ENCODE results near the gene POLR2L. TPM values are rescaled to one million over a fixed set of nuclear protein-coding genes. Genes with fewer than 3 reads are reported as not detected.
A peak's percentile ranks its signal among the peaks of the same experiment; 100 is the strongest.

Gene POLR2L
- total RNA-seq, 1 experiment from 2014 or later: 117 TPM

GRCh38 chr11:799641-800316 lies 42.5 kb downstream of the POLR2L start:
- no peak for DNase-seq (ENCODE audit: low spot score)
- TF ChIP-seq, protein P1, sequence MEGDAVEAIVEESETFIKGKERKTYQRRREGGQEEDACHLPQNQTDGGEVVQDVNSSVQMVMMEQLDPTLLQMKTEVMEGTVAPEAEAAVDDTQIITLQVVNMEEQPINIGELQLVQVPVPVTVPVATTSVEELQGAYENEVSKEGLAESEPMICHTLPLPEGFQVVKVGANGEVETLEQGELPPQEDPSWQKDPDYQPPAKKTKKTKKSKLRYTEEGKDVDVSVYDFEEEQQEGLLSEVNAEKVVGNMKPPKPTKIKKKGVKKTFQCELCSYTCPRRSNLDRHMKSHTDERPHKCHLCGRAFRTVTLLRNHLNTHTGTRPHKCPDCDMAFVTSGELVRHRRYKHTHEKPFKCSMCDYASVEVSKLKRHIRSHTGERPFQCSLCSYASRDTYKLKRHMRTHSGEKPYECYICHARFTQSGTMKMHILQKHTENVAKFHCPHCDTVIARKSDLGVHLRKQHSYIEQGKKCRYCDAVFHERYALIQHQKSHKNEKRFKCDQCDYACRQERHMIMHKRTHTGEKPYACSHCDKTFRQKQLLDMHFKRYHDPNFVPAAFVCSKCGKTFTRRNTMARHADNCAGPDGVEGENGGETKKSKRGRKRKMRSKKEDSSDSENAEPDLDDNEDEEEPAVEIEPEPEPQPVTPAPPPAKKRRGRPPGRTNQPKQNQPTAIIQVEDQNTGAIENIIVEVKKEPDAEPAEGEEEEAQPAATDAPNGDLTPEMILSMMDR (conservative IDR thresholded peaks at IDR 0.05; ENCODE audit: low read depth, low read length): no peak
- no peak for TF ChIP-seq EZH2 (IDR thresholded peaks at IDR 0.05; ENCODE audit: borderline replicate concordance, low read depth, low read length, poor library complexity, severe bottlenecking)
- no peak overlapping the region for H3K4me3 ChIP-seq (ENCODE audit: low read depth, low read length, poor library complexity, severe bottlenecking)
- CTCF ChIA-PET: no interaction called here
- no peaks in the 10 kb centered on the region for H3K27me3 ChIP-seq (replicated peaks; ENCODE audit: insufficient read depth, low read depth, low read length, poor library complexity)
- intact Hi-C loops (cut with micrococcal nuclease; ENCODE audit: unreplicated experiment): no loop called here
- no TSS peak for BruUV-seq (replicated peaks)
- POLR2A ChIA-PET (ENCODE audit: low non-redundant PET): no interaction called here
- peaks cover 13% of the 10 kb centered on the region for H3K36me3 ChIP-seq (ENCODE audit: insufficient read depth, low read length, poor library complexity, severe bottlenecking)
- no peak overlapping the region for H3K27ac ChIP-seq (ENCODE audit: low read depth, low read length, poor library complexity, severe bottlenecking)
- no peaks in the 10 kb centered on the region for H3K9me3 ChIP-seq (ENCODE audit: low read depth, low read length, poor library complexity, severe bottlenecking)
- peaks cover 7% of the 10 kb centered on the region for H3K4me1 ChIP-seq (ENCODE audit: insufficient read depth, low read length, poor library complexity, severe bottlenecking)

- POLR2A ChIA-PET (ENCODE audit: low non-redundant PET): no interaction called here
- intact Hi-C loops (cut with micrococcal nuclease; ENCODE audit: unreplicated experiment): no loop called here
Measured at GRCh38 chr11:798093-798713, 44.1 kb downstream of the POLR2L start, which contains the start of gene SLC25A22. TSS of gene SLC25A22 (minus strand) at chr11:798281. CDS start at chr11:795006, 3,275 bp downstream.

GRCh38 chr11:797296-798092 lies 44.8 kb downstream of the POLR2L start:
- TF ChIP-seq EZH2 (IDR thresholded peaks at IDR 0.05; ENCODE audit: borderline replicate concordance, low read depth, low read length, poor library complexity, severe bottlenecking): no peak
- TF ChIP-seq, protein P1 (conservative IDR thresholded peaks at IDR 0.05; ENCODE audit: low read depth, low read length): no peak
- Histone ChIP-seq H3K27me3 (replicated peaks; ENCODE audit: insufficient read depth, low read depth, low read length, poor library complexity) (no peaks in the 10 kb centered on the region), H3K4me3 (ENCODE audit: low read depth, low read length, poor library complexity, severe bottlenecking) (peak overlapping the region; percentile 75), H3K9me3 (ENCODE audit: low read depth, low read length, poor library complexity, severe bottlenecking) (no peaks in the 10 kb centered on the region), H3K36me3 (ENCODE audit: insufficient read depth, low read length, poor library complexity, severe bottlenecking) (peaks cover 16% of the 10 kb centered on the region), H3K27ac (ENCODE audit: low read depth, low read length, poor library complexity, severe bottlenecking) (peak overlapping the region; percentile 89), H3K4me1 (ENCODE audit: insufficient read depth, low read length, poor library complexity, severe bottlenecking) (peaks cover 7% of the 10 kb centered on the region)
- ChIA-PET CTCF (interaction anchor here (0.7 kb wide), 1 partner anchor 14 kb away, joined by 3 read pairs; no protein-coding TSS in a partner anchor), POLR2A (ENCODE audit: low non-redundant PET) (no interaction called here)
- intact Hi-C loops (cut with micrococcal nuclease; ENCODE audit: unreplicated experiment): no loop called here
- BruUV-seq (replicated peaks): no TSS peak
- peak; percentile 93 for DNase-seq (ENCODE audit: low spot score)

More at GRCh38 chr11:798093-798713, 44.1 kb downstream of the POLR2L start, which contains the start of gene SLC25A22:
- no TSS peak for BruUV-seq (replicated peaks)
- Histone ChIP-seq H3K4me1 (ENCODE audit: insufficient read depth, low read length, poor library complexity, severe bottlenecking) (peaks cover 7% of the 10 kb centered on the region), H3K27ac (ENCODE audit: low read depth, low read length, poor library complexity, severe bottlenecking) (peak within 1 kb of the TSS; percentile 89), H3K27me3 (replicated peaks; ENCODE audit: insufficient read depth, low read depth, low read length, poor library complexity) (no peaks in the 10 kb centered on the region), H3K4me3 (ENCODE audit: low read depth, low read length, poor library complexity, severe bottlenecking) (peak within 1 kb of the TSS; percentile 75), H3K9me3 (ENCODE audit: low read depth, low read length, poor library complexity, severe bottlenecking) (no peaks in the 10 kb centered on the region), H3K36me3 (ENCODE audit: insufficient read depth, low read length, poor library complexity, severe bottlenecking) (peaks cover 16% of the 10 kb centered on the region)
- TF ChIP-seq, protein P1 (conservative IDR thresholded peaks at IDR 0.05; ENCODE audit: low read depth, low read length): peak; percentile 63
- no peak for TF ChIP-seq EZH2 (IDR thresholded peaks at IDR 0.05; ENCODE audit: borderline replicate concordance, low read depth, low read length, poor library complexity, severe bottlenecking)
- CTCF ChIA-PET: no interaction called here
- peak; percentile 89 for DNase-seq (ENCODE audit: low spot score)

Measured in A673 (cell line).